SU-DHL-6 (cell line): ENCODE measurements around the gene SLC7A6.

Experiments used
- CTCF ChIP-seq: fragments of 200-600 bp; sonication (generic); IDR thresholded peaks from one replicate; pipeline ENCODE4 v1.5.1; 2017; ENCODE audit warnings: antibody characterized with exemption, mild to moderate bottlenecking, low read length, moderate library complexity; ENCODE audit not compliant: insufficient read depth, poor library complexity, severe bottlenecking
- EZH2phosphoT487 ChIP-seq: fragments of 200-600 bp; sonication (generic), shearing (Covaris generic); conservative IDR thresholded peaks from 2 replicates; pipeline ENCODE4 v1.6.1; 2018; ENCODE audit warnings: mild to moderate bottlenecking, antibody characterized with exemption, low read length, moderate library complexity, mixed read lengths

- no peak for TF ChIP-seq CTCF
- TF ChIP-seq EZH2phosphoT487, result no peak
These were observed 35.5 kb downstream of the SLC7A6 start for GRCh38 chr16:68299571-68300453.
